Ovary (tissue), 9 donors: Measurements from ENCODE around the gene CIAO3. TPM values are rescaled to one million over a fixed set of nuclear protein-coding genes. Genes with fewer than 3 reads are reported as not detected.

Experiments
- DNase-seq, 5 donors: peaks; one replicate each; pipeline ENCODE4 v3.0.0-alpha.2; 2019 to 2020
- H3K27ac ChIP-seq, 2 donors: fragments of 200-600 bp; one replicate each; pipeline versions ENCODE4 v1.5.1 to v1.8.0; 2019 to 2022
- H3K27me3 ChIP-seq: fragments of 200-600 bp; one replicate; pipeline ENCODE4 v1.8.0; 2022
- H3K36me3 ChIP-seq: fragments of 200-600 bp; sonication (generic); one replicate; pipeline ENCODE4 v1.5.1; 2019
- H3K4me1 ChIP-seq: one replicate; pipeline ENCODE4 v1.8.1; 2013; ENCODE audit warnings: mild to moderate bottlenecking, moderate library complexity; ENCODE audit not compliant: insufficient read depth
- H3K4me3 ChIP-seq: fragments of 200-600 bp; sonication (generic); one replicate; pipeline ENCODE4 v1.5.1; 2017
- H3K9me3 ChIP-seq, 2 donors: fragments of 200-600 bp in 1 of 2; sonication (generic) in 1 of 2; one replicate each; pipeline versions ENCODE4 v1.5.1 to v1.8.1; 2013 to 2019; ENCODE audit warnings: mild to moderate bottlenecking in 1 of 2, moderate library complexity in 1 of 2
- EP300 ChIP-seq: sonication (generic); formaldehyde crosslinking; IDR thresholded peaks from one replicate; pipeline ENCODE4 v1.6.1; 2017; ENCODE audit warnings: antibody characterized with exemption
- POLR2A ChIP-seq: fragments of 450-650 bp; IDR thresholded peaks from one replicate; pipeline ENCODE4 v1.6.1; 2017; ENCODE audit warnings: antibody characterized with exemption, mild to moderate bottlenecking, moderate library complexity
- WGBS, 3 donors: extraction: QIAGEN DNeasy Blood & Tissue Kit in 1 of 3; methylation state at CpG; one replicate each; pipeline versions ENCODE4 v1.1.5 to v1.1.7; 2013 to 2017; 5-methylcytosine and 5-hydroxymethylcytosine counted together
- intact Hi-C, 4 donors: fragments of 100-400 bp; cut with DNase I; formaldehyde crosslinking; loops; one replicate each; pipeline versions ENCODE4 v1.11.0 to v1.15.1; 2022 to 2023
- polyA plus RNA-seq, 2 donors: library from polyadenylated mRNA; stranded (reverse); fragments of 200-250 nt in 1 of 2; fragments of 350-450 nt in 1 of 2; fragmentation: Illumina TruSeq in 1 of 2; extraction: RNeasy Lipid Tissue Mini Kit (QIAGEN cat#74804) in 1 of 2; gene quantifications; one replicate each; pipeline ENCODE4 v1.2.3, GENCODE V29; 2013 to 2014
- total RNA-seq, 7 donors: library from RNA; depleted of rRNA in 2 of 7; stranded (reverse); fragments of >200 nt in 2 of 7; fragmentation: NEBNext Ultra II Directional in 3 of 7; extraction: Animal tissue kit (Norgen Biotek cat#: 25700) in 3 of 7; gene quantifications; one replicate each; pipeline versions ENCODE4 v1.1.0 to v1.2.4, GENCODE V29; 2016 to 2023
- TF ChIP-seq, protein P1 (sequence below), 3 donors: fragments of 450-650 bp in 2 of 3; fragments of 200-600 bp in 1 of 3; IDR thresholded peaks; one replicate each; pipeline versions ENCODE4 v1.5.1 to v1.8.0; 2016 to 2022; ENCODE audit warnings: antibody characterized with exemption in 3 of 3, mild to moderate bottlenecking in 1 of 3
- donor health status: DM: no; HTN: no; CAD: no; lungs with moderate emphysema.
- donor health status: DM: no; HTN: no; CAD: no.
- donor health status: Bipolar disorder and iron deficiency.
- donor health status: DM: yes; HTN: yes; CAD: no.
- donor health status: DM: no; HTN: no; CAD: no.
- donor health status: DM: yes; HTN: yes; CAD: no.

CIAO3 gene
- total and polyA plus RNA-seq, 9 donors: 8.5 to 32.5 (median 21.0) TPM

DNA sequence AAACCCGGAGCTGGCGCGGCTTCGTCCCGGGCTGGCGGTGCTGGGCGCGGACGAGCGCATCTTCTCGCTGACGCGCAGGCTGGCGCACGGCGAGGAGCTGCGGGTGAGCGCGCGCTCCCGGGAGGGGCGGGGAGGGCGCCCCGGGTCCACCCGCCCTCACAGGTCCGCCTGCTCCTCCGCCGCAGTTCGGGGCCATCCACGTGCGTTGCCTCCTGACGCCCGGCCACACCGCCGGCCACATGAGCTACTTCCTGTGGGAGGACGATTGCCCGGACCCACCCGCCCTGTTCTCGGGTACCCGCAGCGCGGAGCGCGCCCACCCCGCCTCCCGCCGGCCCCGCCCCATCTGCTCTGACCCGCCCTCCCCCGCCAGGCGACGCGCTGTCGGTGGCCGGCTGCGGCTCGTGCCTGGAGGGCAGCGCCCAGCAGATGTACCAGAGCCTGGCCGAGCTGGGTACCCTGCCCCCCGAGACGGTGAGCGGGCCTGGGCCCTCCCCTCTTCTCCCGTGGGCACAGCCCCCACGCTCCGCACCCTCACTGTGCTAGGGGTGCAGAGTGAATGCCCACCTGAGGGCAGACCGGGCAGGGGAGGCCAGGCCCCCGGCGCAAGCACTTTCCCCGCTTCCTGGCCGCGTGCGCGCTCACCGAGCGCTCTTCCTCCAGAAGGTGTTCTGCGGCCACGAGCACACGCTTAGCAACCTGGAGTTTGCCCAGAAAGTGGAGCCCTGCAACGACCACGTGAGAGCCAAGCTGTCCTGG is 12.5 kb downstream of the CIAO3 start:
- Histone ChIP-seq H3K27me3 (peaks cover 15% of the 10 kb centered on the region), H3K4me1 (peaks cover 9% of the 10 kb centered on the region), H3K36me3 (no peaks in the 10 kb centered on the region), H3K27ac (no peak overlapping the region), H3K4me3 (peak overlapping the region; percentile 32), H3K9me3 (no peaks in the 10 kb centered on the region)
- peak in 1 of 5 donors; percentile 41 for DNase-seq
- no peak for TF ChIP-seq EP300
- TF ChIP-seq POLR2A: no peak
- TF ChIP-seq, protein P1, sequence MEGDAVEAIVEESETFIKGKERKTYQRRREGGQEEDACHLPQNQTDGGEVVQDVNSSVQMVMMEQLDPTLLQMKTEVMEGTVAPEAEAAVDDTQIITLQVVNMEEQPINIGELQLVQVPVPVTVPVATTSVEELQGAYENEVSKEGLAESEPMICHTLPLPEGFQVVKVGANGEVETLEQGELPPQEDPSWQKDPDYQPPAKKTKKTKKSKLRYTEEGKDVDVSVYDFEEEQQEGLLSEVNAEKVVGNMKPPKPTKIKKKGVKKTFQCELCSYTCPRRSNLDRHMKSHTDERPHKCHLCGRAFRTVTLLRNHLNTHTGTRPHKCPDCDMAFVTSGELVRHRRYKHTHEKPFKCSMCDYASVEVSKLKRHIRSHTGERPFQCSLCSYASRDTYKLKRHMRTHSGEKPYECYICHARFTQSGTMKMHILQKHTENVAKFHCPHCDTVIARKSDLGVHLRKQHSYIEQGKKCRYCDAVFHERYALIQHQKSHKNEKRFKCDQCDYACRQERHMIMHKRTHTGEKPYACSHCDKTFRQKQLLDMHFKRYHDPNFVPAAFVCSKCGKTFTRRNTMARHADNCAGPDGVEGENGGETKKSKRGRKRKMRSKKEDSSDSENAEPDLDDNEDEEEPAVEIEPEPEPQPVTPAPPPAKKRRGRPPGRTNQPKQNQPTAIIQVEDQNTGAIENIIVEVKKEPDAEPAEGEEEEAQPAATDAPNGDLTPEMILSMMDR (IDR thresholded peaks at IDR 0.05): no peak
- 0 to 2% (median 1%) methylated on average over 36 to 80 of the region's 80 CpGs for WGBS, 3 donors
- intact Hi-C loops: no loop called here

DNA sequence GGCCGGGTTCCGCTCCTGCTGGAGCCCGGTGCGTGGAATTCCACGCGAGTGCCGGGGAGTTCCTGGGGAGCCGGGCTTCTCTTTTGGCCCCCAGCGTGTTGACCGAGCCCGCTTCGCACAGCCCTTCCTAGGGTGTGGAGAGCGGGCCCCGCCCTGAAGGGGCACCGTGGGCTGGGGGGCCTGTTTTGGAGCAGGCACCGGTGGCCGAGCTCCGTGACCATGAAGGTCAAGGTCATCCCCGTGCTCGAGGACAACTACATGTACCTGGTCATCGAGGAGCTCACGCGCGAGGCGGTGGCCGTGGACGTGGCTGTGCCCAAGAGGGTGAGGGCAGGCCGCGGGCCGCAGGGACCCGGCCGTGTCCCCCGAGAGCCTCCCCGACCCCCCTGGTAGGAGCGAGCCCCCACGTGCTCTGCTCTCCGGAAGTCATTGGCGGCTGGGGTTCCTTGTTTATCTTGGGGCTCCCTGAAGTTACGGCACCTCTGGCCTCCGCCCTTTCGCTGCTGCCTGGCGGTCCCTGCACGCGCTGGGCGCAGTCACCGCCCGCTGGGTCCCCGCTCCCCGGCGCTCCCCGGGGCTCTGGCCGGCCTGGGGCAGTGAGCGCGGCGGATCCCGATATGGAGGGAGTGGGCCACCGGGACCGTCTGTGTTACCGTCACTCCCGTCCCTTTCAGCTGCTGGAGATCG is 13.4 kb downstream of the CIAO3 start:
- Histone ChIP-seq H3K4me1 (peaks cover 9% of the 10 kb centered on the region), H3K9me3 (no peaks in the 10 kb centered on the region), H3K27me3 (peaks cover 15% of the 10 kb centered on the region), H3K4me3 (peak overlapping the region; percentile 32), H3K27ac (no peak overlapping the region), H3K36me3 (no peaks in the 10 kb centered on the region)
- DNase-seq: no peak
- intact Hi-C loops: no loop called here
- TF ChIP-seq, protein P1 (IDR thresholded peaks at IDR 0.05): no peak
- no peak for TF ChIP-seq POLR2A
- TF ChIP-seq EP300: no peak
- 0 to 2% (median 1%) methylated on average over 28 to 61 of the region's 61 CpGs for WGBS, 3 donors

- peak in 2 of 5 donors; percentile 55 to 59 for DNase-seq
- Histone ChIP-seq H3K4me3 (peak within 1 kb of the TSS; percentile 32), H3K27ac (no peak within 1 kb of the TSS), H3K9me3 (no peaks in the 10 kb centered on the region), H3K4me1 (peaks cover 12% of the 10 kb centered on the region), H3K36me3 (no peaks in the 10 kb centered on the region), H3K27me3 (peaks cover 15% of the 10 kb centered on the region)
- TF ChIP-seq EP300 (no peak), POLR2A (no peak)
- TF ChIP-seq, protein P1 (IDR thresholded peaks at IDR 0.05): no peak
- intact Hi-C loops: no loop called here
- WGBS, 3 donors: 1% methylated on average over 39 to 88 of the region's 88 CpGs
Measured at GRCh38 chr16:726438-727290, 14.1 kb downstream of the CIAO3 start, which contains the start of the genes CCDC78 and HAGHL. Gene CCDC78, minus strand, starts transcription at chr16:726443. Its CDS starts 76 bp downstream, at chr16:726367. Gene HAGHL, plus strand, starts transcription at chr16:727106. Its CDS starts 404 bp downstream, at chr16:727510.

DNA sequence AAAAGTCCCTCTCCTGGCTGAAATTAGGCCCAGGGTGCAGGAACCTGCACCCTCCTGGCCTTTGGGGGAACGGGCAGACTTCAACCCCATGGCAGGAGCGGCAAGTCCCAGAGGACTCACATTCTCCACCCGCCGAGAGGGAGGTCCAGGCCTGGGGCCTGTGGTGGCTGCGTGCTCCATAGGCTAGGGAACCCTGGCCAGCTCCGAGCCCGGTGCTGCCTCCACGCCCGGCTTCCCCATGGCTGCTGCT is 14.7 kb downstream of the CIAO3 start:
- Histone ChIP-seq H3K27ac (no peak overlapping the region), H3K36me3 (no peaks in the 10 kb centered on the region), H3K9me3 (no peaks in the 10 kb centered on the region), H3K4me3 (no peak overlapping the region), H3K4me1 (peaks cover 15% of the 10 kb centered on the region), H3K27me3 (peaks cover 15% of the 10 kb centered on the region)
- intact Hi-C loops: no loop called here
- 11 to 18% (median 14%) methylated on average over 6 to 9 of the region's 9 CpGs for WGBS, 3 donors
- no peak for DNase-seq
- TF ChIP-seq POLR2A (no peak), EP300 (no peak)
- TF ChIP-seq, protein P1 (IDR thresholded peaks at IDR 0.05): no peak
